GM19240 (cell line): Measurements from ENCODE around the gene GOLT1A.

Experiments
- DNase-seq: peaks from one replicate; pipeline ENCODE4 v3.0.0; 2011; ENCODE audit warnings: low spot score; ENCODE audit not compliant: insufficient read length

Gene GOLT1A

GRCh38 chr1:204161609-204162493 lies 51.9 kb downstream of the GOLT1A start:
- DNase-seq: no peak

- no peak for DNase-seq
These were observed 55.8 kb downstream of the GOLT1A start for GRCh38 chr1:204157962-204158361.

- DNase-seq: no peak
These were observed 57.9 kb downstream of the GOLT1A start for GRCh38 chr1:204155881-204156280.

- no peak for DNase-seq
These were observed 59.1 kb downstream of the GOLT1A start for GRCh38 chr1:204154568-204155255.

- no peak for DNase-seq
These were observed 60.1 kb downstream of the GOLT1A start for GRCh38 chr1:204153667-204154066.

GRCh38 chr1:204152310-204153044 lies 61.3 kb downstream of the GOLT1A start:
- no peak for DNase-seq

GRCh38 chr1:204151552-204152309 lies 62.1 kb downstream of the GOLT1A start, which contains the start of gene ETNK2:
Gene ETNK2 (minus strand): TSS chr1:204152044. CDS start chr1:204151852, 192 bp downstream.
- no peak for DNase-seq

- no peak for DNase-seq
These were observed 62.9 kb downstream of the GOLT1A start for GRCh38 chr1:204150702-204151551.

GRCh38 chr1:204149635-204150565 lies 63.9 kb downstream of the GOLT1A start:
- DNase-seq: no peak

GRCh38 chr1:204149107-204149506 lies 64.7 kb downstream of the GOLT1A start:
- DNase-seq: no peak
